ENCODE measurements around the gene PPTC7.
A peak's percentile ranks its signal among the peaks of the same experiment; 100 is the strongest.
"Not testable (repeated sequence)": the region's sequence is repeated elsewhere in the genome, so short reads cannot be mapped to it uniquely, and the experiment has no call there.

The PPTC7 gene, protein sequence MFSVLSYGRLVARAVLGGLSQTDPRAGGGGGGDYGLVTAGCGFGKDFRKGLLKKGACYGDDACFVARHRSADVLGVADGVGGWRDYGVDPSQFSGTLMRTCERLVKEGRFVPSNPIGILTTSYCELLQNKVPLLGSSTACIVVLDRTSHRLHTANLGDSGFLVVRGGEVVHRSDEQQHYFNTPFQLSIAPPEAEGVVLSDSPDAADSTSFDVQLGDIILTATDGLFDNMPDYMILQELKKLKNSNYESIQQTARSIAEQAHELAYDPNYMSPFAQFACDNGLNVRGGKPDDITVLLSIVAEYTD

GRCh38 chr12:110583137-110584059 lies at the start of gene PPTC7:
PPTC7 (minus strand) TSS chr12:110583318; CDS start chr12:110583031, 287 bp downstream.
- DNase-seq, result peak; percentile 97 to 98

GRCh38 chr12:110627500-110628195 lies 44.5 kb upstream of the PPTC7 start:
- DNase-seq, result no peak

DNA sequence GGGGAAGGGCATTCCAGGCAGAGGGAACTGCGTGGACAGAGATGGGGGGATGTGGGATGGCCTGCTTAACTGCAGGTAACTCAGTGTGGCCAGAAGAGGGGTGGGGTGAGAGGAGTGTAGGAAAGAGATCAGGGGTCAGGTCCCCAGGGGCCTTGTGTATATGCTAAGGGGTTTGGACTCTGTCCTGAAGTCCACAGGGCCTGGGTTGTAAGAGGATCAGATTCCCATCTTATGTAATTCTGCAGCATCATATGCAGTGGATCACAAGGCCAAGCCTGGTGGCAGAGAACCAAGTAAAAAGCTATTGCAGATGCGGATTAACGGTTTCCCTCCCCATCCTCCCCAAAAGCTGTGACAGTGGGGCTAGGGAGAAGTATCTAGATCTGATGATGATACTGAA lies 39.5 kb upstream of the PPTC7 start:
- DNase-seq, result no peak

GRCh38 chr12:110619534-110619953 lies 36.4 kb upstream of the PPTC7 start:
- peak; percentile 14 to 18 for DNase-seq

GRCh38 chr12:110616471-110617115 lies 33.5 kb upstream of the PPTC7 start:
- DNase-seq, result no peak

- no peak for DNase-seq
These were observed 32.1 kb upstream of the PPTC7 start for GRCh38 chr12:110615171-110615570.

DNA sequence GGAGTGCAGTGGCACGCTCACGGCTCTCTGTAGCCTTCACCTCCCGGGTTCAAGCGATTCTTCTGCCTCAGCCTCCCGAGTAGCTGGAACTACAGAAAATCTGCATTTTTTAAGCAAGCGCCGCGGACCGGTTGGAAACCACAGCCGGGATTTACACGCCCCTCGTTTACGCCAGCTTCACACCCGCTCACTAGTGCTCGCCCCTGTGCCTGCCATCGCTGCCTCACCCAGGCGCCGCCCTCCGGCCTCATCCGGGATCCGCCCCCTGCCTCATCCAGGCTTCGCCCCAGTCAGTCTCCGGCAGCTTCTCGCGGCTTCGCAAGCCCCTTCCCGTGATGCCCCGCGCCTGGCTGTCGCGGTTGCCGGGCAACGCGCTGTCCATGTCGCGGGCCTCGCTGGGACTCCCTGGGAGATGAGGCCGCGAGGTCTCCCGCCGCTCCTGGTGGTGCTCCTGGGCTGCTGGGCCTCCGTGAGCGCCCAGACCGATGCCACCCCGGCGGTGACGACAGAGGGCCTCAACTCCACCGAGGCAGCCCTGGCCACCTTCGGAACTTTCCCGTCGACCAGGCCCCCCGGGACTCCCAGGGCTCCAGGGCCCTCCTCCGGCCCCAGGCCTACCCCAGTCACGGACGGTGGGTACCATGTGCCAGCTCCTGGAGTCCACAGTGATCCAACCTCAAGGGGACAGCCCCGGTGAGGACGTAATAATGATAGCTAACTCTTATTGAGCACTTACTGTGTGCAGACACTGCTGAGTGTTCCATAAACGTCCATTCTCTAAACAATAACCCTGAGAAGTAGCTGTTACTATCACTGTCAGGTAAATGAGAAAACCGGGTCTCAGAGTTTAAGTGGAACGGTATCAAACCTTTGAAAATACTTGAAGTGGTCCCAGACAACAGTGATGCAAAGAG lies 30.9 kb upstream of the PPTC7 start, which contains the start of gene TCTN1:
Gene TCTN1, plus strand, starts transcription at position 359 of the 914 bp plus-strand sequence. Its CDS starts 54 bp downstream, at position 413.
- DNase-seq, result peak; percentile 95 to 96

GRCh38 chr12:110613071-110613770 lies 30.1 kb upstream of the PPTC7 start:
- DNase-seq, result no peak

GRCh38 chr12:110606253-110606611 lies 23.1 kb upstream of the PPTC7 start:
- DNase-seq, result no peak

- DNase-seq, result peak; percentile 64 to 79
These were observed 19.1 kb upstream of the PPTC7 start for GRCh38 chr12:110602085-110602814.

- DNase-seq, result peak in 1 of 2 donors; percentile 75
These were observed 17.1 kb upstream of the PPTC7 start for GRCh38 chr12:110600254-110600653.

GRCh38 chr12:110599334-110599733 lies 16.2 kb upstream of the PPTC7 start:
- no peak for DNase-seq

DNA sequence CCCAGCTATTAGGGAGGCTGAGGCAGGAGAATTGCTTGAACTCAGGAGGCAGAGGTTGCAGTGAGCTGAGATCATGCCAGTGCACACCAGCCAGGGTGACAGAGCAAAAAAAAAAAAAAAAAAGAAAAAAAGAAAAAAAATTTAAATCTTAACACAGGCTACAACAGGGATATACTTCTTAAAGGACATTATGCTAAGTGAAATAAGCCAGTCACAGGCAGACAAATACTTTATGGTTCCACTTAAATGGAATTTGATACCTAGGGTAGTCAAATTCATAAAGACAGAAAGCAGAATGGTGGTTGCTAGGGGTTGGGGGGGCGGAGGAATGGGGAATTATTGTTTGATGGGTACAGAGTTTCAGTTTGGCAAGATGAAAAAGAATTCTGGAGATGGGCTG lies 14.8 kb upstream of the PPTC7 start:
- no peak for DNase-seq

DNA sequence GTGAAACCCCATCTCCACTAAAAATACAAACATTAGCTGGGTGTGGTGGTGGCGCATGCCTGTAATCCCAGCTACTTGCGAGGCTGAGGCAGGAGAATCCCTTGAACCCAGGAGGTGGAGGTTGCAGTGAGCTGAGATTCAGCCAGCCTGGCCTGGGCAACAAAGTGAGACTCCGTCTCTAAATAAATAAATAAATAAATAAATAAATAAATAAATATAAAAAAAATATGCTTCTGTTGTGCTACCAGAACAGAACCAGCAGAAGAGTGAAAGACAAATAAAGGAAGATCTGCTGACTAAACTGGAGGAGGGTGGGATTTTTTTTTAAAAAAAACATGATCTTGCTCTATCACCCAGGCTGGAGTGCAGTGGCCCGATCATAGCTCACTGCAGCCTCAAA lies 9.8 kb upstream of the PPTC7 start:
- DNase-seq, result not testable (repeated sequence)

DNA sequence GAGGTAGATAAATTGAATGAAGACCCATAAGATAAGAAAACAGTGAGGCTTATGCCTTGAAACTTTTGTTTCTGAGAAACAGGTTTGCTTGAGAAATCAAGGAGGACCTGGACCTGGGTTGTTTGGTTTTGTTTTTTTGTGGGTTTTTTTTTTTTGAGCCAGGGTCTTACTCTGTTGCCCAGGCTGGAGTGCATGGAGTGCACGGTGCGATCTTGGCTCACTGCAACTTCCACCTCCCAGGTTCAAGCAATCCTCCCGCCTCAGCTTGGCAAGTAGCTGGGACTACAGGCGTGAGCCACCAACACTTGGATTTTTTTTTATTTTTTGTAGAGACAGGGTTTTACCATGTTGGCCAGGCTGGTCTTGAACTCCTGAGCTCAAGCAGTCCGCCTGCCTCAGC lies 9.0 kb upstream of the PPTC7 start:
- DNase-seq, result no peak

- no peak for DNase-seq
These were observed 8.4 kb upstream of the PPTC7 start for GRCh38 chr12:110591451-110592051.

DNA sequence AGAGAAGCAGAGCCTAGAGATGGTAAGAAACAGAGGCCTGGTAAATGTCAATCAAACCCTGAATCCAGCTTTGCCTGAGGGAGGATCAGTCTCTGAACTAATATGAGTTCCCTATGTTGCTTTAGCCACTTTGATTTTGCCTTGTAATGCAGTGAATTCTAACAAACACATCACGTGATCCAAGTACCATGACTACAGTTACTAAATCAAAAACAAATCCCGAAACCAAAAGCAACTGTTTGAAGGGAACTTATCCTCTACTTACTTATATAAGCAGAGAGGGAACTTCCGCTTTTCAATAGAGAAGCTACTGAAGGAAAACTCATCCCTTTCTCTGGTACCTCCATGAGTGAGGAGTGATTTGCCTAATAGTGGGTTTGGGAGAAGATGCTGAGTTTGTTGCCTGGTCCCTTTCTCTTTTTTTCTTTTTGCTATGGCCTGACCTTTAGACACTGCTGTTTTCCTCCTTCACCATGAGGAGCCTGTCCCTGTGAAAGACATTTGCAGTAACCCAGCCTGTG lies 7.7 kb upstream of the PPTC7 start:
- peak in 1 of 2 donors; percentile 82 for DNase-seq

GRCh38 chr12:110590059-110590458 lies 6.9 kb upstream of the PPTC7 start:
- DNase-seq, result no peak

GRCh38 chr12:110587102-110587501 lies 4.0 kb upstream of the PPTC7 start:
- not testable (repeated sequence) for DNase-seq
